ENCODE measurements around the gene SPINT1.

DNA sequence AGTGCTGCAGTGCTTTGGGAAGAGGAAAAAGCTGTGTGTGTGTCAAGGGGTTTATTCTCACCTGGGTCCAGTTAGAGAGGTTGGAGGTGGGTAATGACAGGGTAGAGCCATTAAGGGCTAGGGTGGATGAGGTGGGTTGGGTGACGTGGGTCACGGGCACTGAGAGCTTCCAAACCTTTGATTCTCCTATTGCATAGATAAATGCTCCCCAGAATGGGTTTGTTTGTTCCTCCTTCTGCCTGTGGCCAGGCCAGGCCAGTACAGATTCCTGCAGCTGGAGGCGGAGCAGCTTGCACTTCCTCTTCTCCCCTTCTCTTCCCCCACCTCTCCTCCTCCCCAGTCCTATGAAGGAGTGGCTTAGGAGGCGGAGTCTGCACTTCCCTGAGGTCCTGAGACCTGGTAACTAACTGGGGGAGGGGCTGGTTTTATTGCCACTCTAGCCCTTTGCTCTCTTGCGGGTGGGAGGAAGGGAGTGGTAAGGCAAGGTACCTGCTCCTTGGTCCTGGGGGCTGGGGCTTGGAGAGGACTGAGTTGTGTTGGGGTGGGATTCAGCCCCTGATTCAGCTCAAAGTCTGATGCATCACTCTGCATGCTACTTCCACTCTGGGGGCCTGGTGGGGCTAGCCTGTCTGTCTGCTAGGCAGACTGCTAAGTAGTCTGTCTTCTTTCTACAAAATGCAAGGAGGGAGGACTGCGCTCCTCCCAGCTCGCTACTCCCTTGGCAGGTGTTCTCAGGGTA is 3.5 kb downstream of the SPINT1 start:
- no peak for TF ChIP-seq POLR2A (IDR thresholded peaks at IDR 0.05)
- TF ChIP-seq, protein P1, sequence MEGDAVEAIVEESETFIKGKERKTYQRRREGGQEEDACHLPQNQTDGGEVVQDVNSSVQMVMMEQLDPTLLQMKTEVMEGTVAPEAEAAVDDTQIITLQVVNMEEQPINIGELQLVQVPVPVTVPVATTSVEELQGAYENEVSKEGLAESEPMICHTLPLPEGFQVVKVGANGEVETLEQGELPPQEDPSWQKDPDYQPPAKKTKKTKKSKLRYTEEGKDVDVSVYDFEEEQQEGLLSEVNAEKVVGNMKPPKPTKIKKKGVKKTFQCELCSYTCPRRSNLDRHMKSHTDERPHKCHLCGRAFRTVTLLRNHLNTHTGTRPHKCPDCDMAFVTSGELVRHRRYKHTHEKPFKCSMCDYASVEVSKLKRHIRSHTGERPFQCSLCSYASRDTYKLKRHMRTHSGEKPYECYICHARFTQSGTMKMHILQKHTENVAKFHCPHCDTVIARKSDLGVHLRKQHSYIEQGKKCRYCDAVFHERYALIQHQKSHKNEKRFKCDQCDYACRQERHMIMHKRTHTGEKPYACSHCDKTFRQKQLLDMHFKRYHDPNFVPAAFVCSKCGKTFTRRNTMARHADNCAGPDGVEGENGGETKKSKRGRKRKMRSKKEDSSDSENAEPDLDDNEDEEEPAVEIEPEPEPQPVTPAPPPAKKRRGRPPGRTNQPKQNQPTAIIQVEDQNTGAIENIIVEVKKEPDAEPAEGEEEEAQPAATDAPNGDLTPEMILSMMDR (IDR thresholded peaks at IDR 0.05), result no peak
- TF ChIP-seq POLR2AphosphoS5 (IDR thresholded peaks at IDR 0.05), result no peak
- TF ChIP-seq EP300 (IDR thresholded peaks at IDR 0.05), result no peak
